Mucosa of descending colon (tissue), 3 donors: Measurements from ENCODE around the gene CBLL1. TPM values are rescaled to one million over a fixed set of nuclear protein-coding genes. Genes with fewer than 3 reads are reported as not detected.

Experiments used
- ATAC-seq: fragments of 200-7000 bp; cut with Tn5 transposase; one replicate; pipeline ENCODE4 v1.9.1; 2020; ENCODE audit warnings: mild to moderate bottlenecking, moderate library complexity
- DNase-seq, 3 donors: peaks; one replicate each; pipeline ENCODE4 v3.0.0-alpha.2; 2020
- H3K36me3 ChIP-seq: fragments of 200-600 bp; one replicate; pipeline ENCODE4 v1.8.0; 2021; ENCODE audit warnings: low read depth, mild to moderate bottlenecking
- H3K4me1 ChIP-seq: fragments of 200-600 bp; one replicate; pipeline ENCODE4 v1.8.0; 2021; ENCODE audit warnings: low read depth, mild to moderate bottlenecking
- H3K4me3 ChIP-seq: fragments of 200-600 bp; one replicate; pipeline ENCODE4 v1.8.0; 2021; ENCODE audit warnings: mild to moderate bottlenecking
- H3K9me3 ChIP-seq: fragments of 200-600 bp; one replicate; pipeline ENCODE4 v1.8.0; 2021; ENCODE audit warnings: mild to moderate bottlenecking
- CTCF ChIP-seq: fragments of 200-600 bp; IDR thresholded peaks from one replicate; pipeline ENCODE4 v1.8.0; 2022; ENCODE audit warnings: antibody characterized with exemption, mild to moderate bottlenecking
- intact Hi-C, 2 donors: fragments of 100-400 bp; cut with DNase I in 1 of 2; cut with micrococcal nuclease in 1 of 2; formaldehyde crosslinking; loops; one replicate each; pipeline versions ENCODE4 v1.11.0 to v1.11.1; 2022; cut with DNase I, micrococcal nuclease
- total RNA-seq, 3 donors: library from RNA; stranded (reverse); fragmentation: NEBNext Ultra II Directional in 2 of 3; extraction: Animal tissue kit (Norgen Biotek cat#: 25700) in 2 of 3; gene quantifications; one replicate each; pipeline versions ENCODE4 v1.2.1 to v1.2.4, GENCODE V29; 2021 to 2023
- donor health status: DM: no; HTN: no; CAD: no; lungs with moderate emphysema.
- donor health status: DM: no; HTN: no; CAD: no.
- donor health status: DM: no; HTN: yes; CAD: no.

CBLL1 gene
- total RNA-seq, 3 donors from 2014 or later = 24.1 to 28.9 (median 25.4) TPM

DNA sequence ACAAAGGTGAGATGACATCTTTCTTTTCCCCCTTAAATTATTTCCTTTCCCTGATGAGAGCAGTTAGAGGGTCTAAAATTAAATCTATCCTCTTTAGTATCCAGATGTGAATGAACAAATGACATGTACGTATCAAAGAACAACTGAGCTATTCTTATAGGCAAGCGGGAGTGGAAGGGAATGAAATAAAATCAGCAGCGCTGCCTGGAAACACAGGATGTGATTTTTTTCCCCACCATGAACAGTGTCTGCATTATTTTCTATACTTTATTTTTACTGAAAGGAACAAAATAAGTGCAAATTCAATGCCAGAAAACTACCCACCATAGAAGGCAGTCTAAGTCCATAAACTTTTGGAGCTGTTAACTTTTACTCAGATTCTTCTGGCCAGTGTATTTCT, 42.8 kb upstream of the CBLL1 start:
- intact Hi-C loops = no loop called here
- H3K4me3 ChIP-seq = no peak overlapping the region
- H3K9me3 ChIP-seq = no peaks in the 10 kb centered on the region
- no peak for DNase-seq
- H3K36me3 ChIP-seq = no peaks in the 10 kb centered on the region
- no peak for TF ChIP-seq CTCF
- ATAC-seq = no peak
- H3K4me1 ChIP-seq = no peaks in the 10 kb centered on the region

- intact Hi-C loops = no loop called here
- H3K9me3 ChIP-seq = no peaks in the 10 kb centered on the region
- ATAC-seq = no peak
- no peaks in the 10 kb centered on the region for H3K36me3 ChIP-seq
- no peak for DNase-seq
- no peak for TF ChIP-seq CTCF
- no peak overlapping the region for H3K4me3 ChIP-seq
- H3K4me1 ChIP-seq = no peaks in the 10 kb centered on the region
Measured at GRCh38 chr7:107703219-107703618, 40.7 kb upstream of the CBLL1 start.

- intact Hi-C loops = no loop called here
- no peak overlapping the region for H3K4me3 ChIP-seq
- ATAC-seq (no peak), DNase-seq (no peak)
- H3K4me1 ChIP-seq = no peaks in the 10 kb centered on the region
- H3K36me3 ChIP-seq = no peaks in the 10 kb centered on the region
- H3K9me3 ChIP-seq = no peaks in the 10 kb centered on the region
- no peak for TF ChIP-seq CTCF
Measured at GRCh38 chr7:107703872-107704271, 40.1 kb upstream of the CBLL1 start.

- intact Hi-C loops = no loop called here
- Histone ChIP-seq H3K4me1 (no peaks in the 10 kb centered on the region), H3K36me3 (no peaks in the 10 kb centered on the region), H3K9me3 (no peaks in the 10 kb centered on the region), H3K4me3 (no peak overlapping the region)
- no peak for ATAC-seq
- DNase-seq = no peak
- TF ChIP-seq CTCF = no peak
Measured at GRCh38 chr7:107708956-107709355, 35.0 kb upstream of the CBLL1 start.

DNA sequence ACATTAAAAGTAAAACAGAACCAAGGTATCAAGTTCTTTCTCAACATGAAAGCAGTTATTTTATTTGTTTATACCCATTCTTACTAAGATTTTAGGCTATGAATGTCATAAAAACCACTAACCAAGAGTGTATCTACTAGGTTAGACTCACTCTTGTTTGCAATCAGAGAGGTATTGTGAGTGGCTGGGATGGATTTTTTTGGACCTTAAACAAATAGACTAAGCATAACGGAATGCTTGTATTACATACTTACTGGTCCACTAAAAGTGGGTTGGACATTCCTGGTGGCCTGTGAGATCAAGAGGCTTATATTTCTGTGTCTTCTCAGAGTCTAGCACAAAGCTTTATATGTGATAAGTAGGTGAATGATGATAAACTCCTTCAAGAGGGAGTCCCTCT, 32.6 kb upstream of the CBLL1 start:
- no peak for ATAC-seq
- Histone ChIP-seq H3K9me3 (no peaks in the 10 kb centered on the region), H3K4me1 (no peaks in the 10 kb centered on the region), H3K4me3 (no peak overlapping the region), H3K36me3 (no peaks in the 10 kb centered on the region)
- no peak for DNase-seq
- no peak for TF ChIP-seq CTCF
- intact Hi-C loops = no loop called here

DNA sequence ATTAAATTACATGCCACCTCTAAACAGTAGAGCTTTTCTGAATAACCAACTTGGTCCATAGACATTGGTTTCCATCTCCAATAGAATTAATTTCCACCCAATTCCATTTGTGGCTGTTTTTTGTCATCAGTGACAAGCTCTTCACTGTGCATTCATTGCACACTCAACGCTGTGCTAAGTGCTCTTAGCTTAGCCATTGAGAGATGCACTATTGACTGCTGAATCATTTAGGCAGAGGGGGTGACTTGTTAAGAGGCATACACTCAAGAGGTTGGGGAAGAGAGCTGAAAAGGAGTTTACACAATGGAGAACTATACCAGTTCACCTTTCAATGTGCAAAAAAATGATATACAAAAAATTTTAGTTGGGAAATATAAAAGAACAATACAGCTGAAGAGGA, 31.9 kb upstream of the CBLL1 start:
- H3K4me1 ChIP-seq = no peaks in the 10 kb centered on the region
- H3K36me3 ChIP-seq = no peaks in the 10 kb centered on the region
- ATAC-seq = no peak
- intact Hi-C loops = no loop called here
- DNase-seq = no peak
- H3K9me3 ChIP-seq = no peaks in the 10 kb centered on the region
- H3K4me3 ChIP-seq = no peak overlapping the region
- no peak for TF ChIP-seq CTCF
